GM12874 (cell line): ENCODE results near the gene TPM4.

Source experiments
- CTCF ChIP-seq: IDR thresholded peaks from 2 replicates; pipeline ENCODE4 v1.5.1; 2011; ENCODE audit warnings: low read depth, mild to moderate bottlenecking, control low read depth, low read length, moderate library complexity; ENCODE audit not compliant: insufficient read depth

The TPM4 gene

GRCh38 chr19:16087940-16088339, 11.6 kb downstream of the TPM4 start:
- TF ChIP-seq CTCF, result no peak

- TF ChIP-seq CTCF, result no peak
Measured at GRCh38 chr19:16088351-16089009, 12.2 kb downstream of the TPM4 start.

GRCh38 chr19:16089010-16089846, 12.9 kb downstream of the TPM4 start:
- TF ChIP-seq CTCF, result no peak

GRCh38 chr19:16091546-16092475, 15.5 kb downstream of the TPM4 start:
- no peak for TF ChIP-seq CTCF

GRCh38 chr19:16094360-16095070, 18.2 kb downstream of the TPM4 start:
- TF ChIP-seq CTCF, result no peak

- no peak for TF ChIP-seq CTCF
Measured at GRCh38 chr19:16095071-16095571, 18.8 kb downstream of the TPM4 start.
